Measurements from ENCODE around the gene C1orf122. TPM values are rescaled to one million over a fixed set of nuclear protein-coding genes. Genes with fewer than 3 reads are reported as not detected.

Gene C1orf122
- total and polyA plus RNA-seq, 2 of the 4 experiments (the other 2 are of a cell fraction) = 2.0 to 13.6 TPM

GRCh38 chr1:37793773-37794371 lies 13.7 kb upstream of the C1orf122 start, which contains the start of gene MANEAL:
MANEAL (plus strand) TSS chr1:37793847; CDS start chr1:37794183, 336 bp downstream.
- Histone ChIP-seq H2BK120ac (ENCODE audit: low read depth, low read length) (no peak within 1 kb of the TSS), H2BK20ac (ENCODE audit: low read depth, low read length) (no peak within 1 kb of the TSS), H3K23ac (ENCODE audit: low read depth, low read length) (no peak within 1 kb of the TSS), H3K4me3 (ENCODE audit: insufficient read depth, low read depth, low read length) (peak within 1 kb of the TSS; percentile 43), H4K8ac (ENCODE audit: low read depth in 2 of 2, low read length in 2 of 2) (no peak within 1 kb of the TSS), H3K79me1 (ENCODE audit: low read depth in 1 of 2, low read length in 2 of 2) (no peaks in the 10 kb centered on the region), H2AK9ac (replicated peaks; ENCODE audit: low read depth, low read length, poor library complexity) (peak within 1 kb of the TSS; percentile 78), H3K27me3 (ENCODE audit: control insufficient read depth, insufficient read depth, low read length) (peaks cover 19% of the 10 kb centered on the region), H3K36me3 (ENCODE audit: control insufficient read depth, insufficient read depth, low read length) (no peaks in the 10 kb centered on the region), H3K14ac (replicated peaks; ENCODE audit: low read depth, low read length) (no peak within 1 kb of the TSS), H4K5ac (ENCODE audit: low read depth, low read length) (no peak within 1 kb of the TSS), H3K27ac (ENCODE audit: insufficient read depth, low read length) (no peak within 1 kb of the TSS), H4K91ac (ENCODE audit: insufficient read depth, low read depth, low read length) (no peak within 1 kb of the TSS), H2AK5ac (ENCODE audit: low read depth, low read length) (no peak within 1 kb of the TSS), H3K9me3 (ENCODE audit: control insufficient read depth, insufficient read depth, low read length) (no peaks in the 10 kb centered on the region), H3K9me1 (ENCODE audit: insufficient read depth, low read length) (no peaks in the 10 kb centered on the region), H3K4me1 (ENCODE audit: control insufficient read depth, insufficient read depth, low read length) (peaks cover 2% of the 10 kb centered on the region), H2BK5ac (ENCODE audit: low read depth, low read length, poor library complexity, severe bottlenecking) (no peak within 1 kb of the TSS), H3K9ac (ENCODE audit: low read depth, low read length) (no peak within 1 kb of the TSS), H3K18ac (ENCODE audit: low read depth, low read length) (no peak within 1 kb of the TSS), H4K20me1 (ENCODE audit: insufficient read depth, low read length) (peaks cover 3% of the 10 kb centered on the region; the same call in 1 of the 2 replicates), H2AFZ (replicated peaks; ENCODE audit: low read length, poor library complexity) (peak within 1 kb of the TSS; percentile 92), H3K56ac (ENCODE audit: extremely low read depth, insufficient read depth, low read length) (no peak within 1 kb of the TSS), H3K4ac (ENCODE audit: low read depth, low read length) (no peak within 1 kb of the TSS), H2BK15ac (ENCODE audit: low read depth, low read length) (no peak within 1 kb of the TSS), H3K4me2 (ENCODE audit: low read depth, low read length) (peak within 1 kb of the TSS; percentile 72)
- WGBS, 2 experiments (ENCODE audit: extremely low coverage in 2 of 2, insufficient read length in 1 of 2) = 3% methylated on average over 24 of the region's 82 CpGs; no CpG with 5 or more reads in 1 of the 2 experiments
- in situ Hi-C loops (cut with MboI; ENCODE audit: low sequenced_read_pairs) (no loop called here), dilution Hi-C loops (cut with HindIII; ENCODE audit: low sequenced_read_pairs, unreplicated experiment) (no loop called here), intact Hi-C loops (cut with micrococcal nuclease) (no loop called here)
- peak; percentile 88 for ATAC-seq (ENCODE audit: low read depth)
- no TSS peak for BruUV-seq (replicated peaks)
- no peak for TF ChIP-seq RCOR1 (IDR thresholded peaks at IDR 0.05; ENCODE audit: insufficient replicate concordance, low read length)
- TF ChIP-seq USF2 (IDR thresholded peaks at IDR 0.05; ENCODE audit: low read depth, low read length) = no peak
- no peak for TF ChIP-seq ELK1 (IDR thresholded peaks at IDR 0.05; ENCODE audit: borderline replicate concordance, low read depth, low read length)
- TF ChIP-seq NFE2L2 (IDR thresholded peaks at IDR 0.05; ENCODE audit: low read depth, low read length) = no peak
- DNase-seq = peak; percentile 54
- CTCF ChIA-PET = no interaction called here
- POLR2A ChIA-PET (ENCODE audit: unreplicated experiment) = no interaction called here
